SIG-M5 (cell line): ENCODE results near the gene TMEM54.

Experiments
- DNase-seq: peaks from one replicate; lab custom pipeline; 2025; lab: John Stamatoyannopoulos, UW

The TMEM54 gene

DNA sequence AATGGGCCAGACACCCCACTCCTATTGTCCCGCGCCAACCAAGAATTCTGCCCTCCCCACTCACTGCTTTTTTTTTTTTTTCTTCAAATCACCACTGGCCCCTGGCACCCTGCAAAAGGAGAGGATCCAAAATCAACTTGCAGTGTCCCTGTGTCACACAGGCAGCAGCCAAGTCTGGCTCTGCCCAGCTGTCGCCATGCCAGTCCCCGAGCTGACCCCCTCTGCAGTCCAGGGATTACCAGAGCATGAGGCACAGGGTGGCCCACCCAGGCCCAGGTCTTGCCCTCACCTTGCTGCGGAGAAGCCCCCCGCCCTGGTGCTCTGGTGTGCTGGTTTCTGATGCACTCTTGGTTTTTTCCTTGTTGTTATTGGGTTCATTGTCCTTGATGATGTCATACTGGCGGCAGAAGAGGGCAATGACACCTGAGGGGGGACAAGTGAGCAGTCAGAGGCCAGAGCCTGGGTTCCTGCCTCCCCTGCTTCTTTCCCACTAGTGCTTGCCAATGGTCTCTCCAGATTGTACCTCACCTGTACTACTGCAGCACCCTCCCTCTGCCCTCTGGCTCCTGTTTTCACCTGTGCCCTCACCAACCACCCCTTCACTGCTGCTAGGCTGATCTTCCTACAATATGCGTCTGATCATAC, 36.7 kb downstream of the TMEM54 start:
- DNase-seq, result no peak

DNA sequence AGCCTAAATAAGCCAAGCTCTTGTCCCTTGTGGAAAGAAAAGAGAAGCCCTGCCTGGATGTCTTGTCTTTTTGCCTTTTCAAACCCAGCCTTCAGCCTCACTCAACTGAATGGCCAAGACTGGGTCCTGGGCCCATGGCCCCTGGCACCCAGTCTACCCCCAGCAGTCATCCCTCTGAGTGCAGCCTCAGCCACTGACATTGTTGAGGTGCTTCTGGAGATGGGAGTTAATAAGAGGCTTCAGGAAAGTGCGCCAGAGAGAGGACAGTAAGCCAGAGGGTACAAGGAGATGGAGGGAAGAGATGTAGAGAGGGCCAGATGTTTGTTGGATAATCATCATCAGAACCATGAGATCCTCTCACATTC, 37.3 kb downstream of the TMEM54 start:
- DNase-seq, result no peak

GRCh38 chr1:32863218-32863880, 37.8 kb downstream of the TMEM54 start:
- DNase-seq, result no peak

GRCh38 chr1:32861904-32862695, 39.1 kb downstream of the TMEM54 start:
- no peak for DNase-seq

DNA sequence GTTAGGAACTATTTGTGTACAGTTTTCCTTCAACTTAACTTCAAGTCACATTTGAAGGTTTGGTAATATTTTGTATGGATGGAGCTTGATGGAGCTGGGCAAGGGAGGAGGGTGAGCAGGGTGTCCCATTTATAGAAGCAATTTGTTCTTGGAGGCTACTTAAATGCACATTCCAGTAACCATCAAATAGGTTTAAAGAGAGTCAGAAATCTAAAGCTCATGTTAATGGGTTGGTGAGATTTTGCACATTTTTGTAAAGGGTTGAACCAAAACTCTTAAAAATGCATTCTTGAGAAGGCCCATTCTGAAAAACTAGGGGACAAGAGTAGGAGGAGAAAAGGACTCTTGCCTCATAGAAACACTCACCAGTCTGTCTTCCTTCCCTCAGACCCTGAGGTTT, 40.6 kb downstream of the TMEM54 start:
- DNase-seq, result no peak

- no peak for DNase-seq
Measured at GRCh38 chr1:32859915-32860314, 41.3 kb downstream of the TMEM54 start.

DNA sequence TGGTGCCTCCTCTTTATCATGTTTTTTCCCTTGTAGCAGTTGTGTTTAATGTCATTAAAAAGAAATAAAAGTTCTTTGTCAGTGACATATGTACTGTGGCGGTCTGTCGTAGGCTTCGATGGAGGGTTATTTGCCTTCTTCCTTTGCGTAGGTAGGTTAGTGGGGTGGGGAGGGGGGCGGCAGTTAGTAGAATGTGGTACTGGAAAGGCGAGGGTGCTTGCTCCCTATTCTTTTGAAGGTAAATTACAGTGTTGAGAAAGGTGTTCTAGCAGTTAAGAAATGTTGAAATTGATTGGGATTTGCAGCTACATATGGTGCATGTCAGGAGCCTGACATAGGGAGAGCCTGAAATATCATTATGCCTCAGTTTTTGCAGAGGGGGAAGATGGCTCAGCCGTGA, 42.4 kb downstream of the TMEM54 start:
- DNase-seq, result no peak

DNA sequence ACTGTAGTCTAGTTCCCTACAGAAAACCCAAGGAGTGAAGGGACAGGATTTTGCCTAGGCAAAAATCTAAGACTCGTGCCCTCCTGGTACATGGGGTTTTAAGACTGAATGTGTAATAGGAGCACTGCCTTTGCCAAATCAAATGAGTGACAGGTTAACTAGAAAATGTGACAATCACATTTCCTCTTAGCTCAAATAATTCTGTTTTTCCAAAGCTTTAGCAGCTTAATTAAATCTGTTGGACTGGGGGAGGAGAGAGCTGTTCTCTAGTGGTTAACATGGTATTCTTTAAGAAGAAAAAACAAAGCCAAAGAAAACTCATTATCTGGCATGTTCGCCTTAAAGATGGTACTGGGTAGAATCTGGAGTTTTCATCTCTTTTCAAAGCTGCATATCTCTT, 43.1 kb downstream of the TMEM54 start:
- DNase-seq, result no peak

GRCh38 chr1:32855861-32856617, 45.1 kb downstream of the TMEM54 start:
- no peak for DNase-seq

GRCh38 chr1:32848354-32849063, 52.7 kb downstream of the TMEM54 start:
- DNase-seq, result no peak
